HepG2 (cell line): ENCODE data around the gene RPL23. TPM values are rescaled to one million over a fixed set of nuclear protein-coding genes. Genes with fewer than 3 reads are reported as not detected.

Experiments
- FOSL2 ChIP-seq: sonication (generic); formaldehyde crosslinking; IDR thresholded peaks from 2 replicates; pipeline ENCODE4 v1.4.0; 2020; ENCODE audit warnings: missing genetic modification reagents
- GATAD1 ChIP-seq: IDR thresholded peaks from 2 replicates; pipeline ENCODE4 v1.6.1; 2016; ENCODE audit warnings: missing genetic modification reagents, missing compliant biosample characterization
- HOXA5 ChIP-seq: sonication (generic); formaldehyde crosslinking; IDR thresholded peaks from 2 replicates; pipeline ENCODE4 v1.4.0; 2020; ENCODE audit warnings: missing genetic modification reagents
- KLF13 ChIP-seq: sonication (generic); formaldehyde crosslinking; IDR thresholded peaks from 2 replicates; pipeline ENCODE4 v1.4.0; 2020; ENCODE audit warnings: mild to moderate bottlenecking, missing genetic modification reagents
- SETDB1 ChIP-seq: sonication (generic); formaldehyde crosslinking; IDR thresholded peaks from 2 replicates; pipeline ENCODE4 v1.5.1; 2020; ENCODE audit warnings: missing genetic modification reagents, mild to moderate bottlenecking, borderline replicate concordance
- SRF ChIP-seq: IDR thresholded peaks from 2 replicates; pipeline ENCODE4 v1.6.1; 2011; ENCODE audit warnings: mild to moderate bottlenecking, low read depth, low read length, moderate library complexity
- ZEB1 ChIP-seq: IDR thresholded peaks from 2 replicates; pipeline ENCODE4 v1.6.1; 2012; ENCODE audit warnings: mild to moderate bottlenecking, low read depth, inconsistent platforms; ENCODE audit not compliant: insufficient replicate concordance
- ZFP1 ChIP-seq: IDR thresholded peaks from 2 replicates; pipeline ENCODE4 v1.6.1; 2016
- ZFP37 ChIP-seq: sonication (generic); formaldehyde crosslinking; IDR thresholded peaks from 2 replicates; pipeline ENCODE4 v1.4.0; 2020; ENCODE audit warnings: missing genetic modification reagents, borderline replicate concordance
- ZNF251 ChIP-seq: sonication (generic); formaldehyde crosslinking; IDR thresholded peaks from 2 replicates; pipeline ENCODE4 v1.9.0; 2021; ENCODE audit warnings: mild to moderate bottlenecking, missing genetic modification reagents
- ZNF431 ChIP-seq: sonication (generic); formaldehyde crosslinking; IDR thresholded peaks from 2 replicates; pipeline ENCODE4 v1.9.0; 2022; ENCODE audit warnings: missing genetic modification reagents, low read depth, mild to moderate bottlenecking, borderline replicate concordance
- ZNF44 ChIP-seq: sonication (generic); formaldehyde crosslinking; IDR thresholded peaks from 2 replicates; pipeline ENCODE4 v1.5.1; 2020; ENCODE audit warnings: mild to moderate bottlenecking, missing genetic modification reagents
- polyA plus RNA-seq, 8 experiments: library from polyadenylated mRNA; depleted of rRNA in 3 of 8; stranded (reverse) in 7 of 8; unstranded in 1 of 8; fragments of >200 nt; fragmentation: Illumina TruSeq in 4 of 8; extraction: Trizol in 4 of 8; gene quantifications; 2 replicates each; pipeline versions ENCODE4 v1.2.1 to v1.2.3, GENCODE V29; 2011 to 2016; ENCODE audit warnings: low read depth in 4 of 8, missing spikeins in 1 of 8, mixed read lengths in 1 of 8; ENCODE audit not compliant: insufficient read depth in 1 of 8
- total RNA-seq, 5 experiments: library from RNA; depleted of rRNA; stranded (reverse); fragments of >200 nt; fragmentation: Illumina TruSeq; extraction: Trizol; gene quantifications; 2 replicates each; pipeline ENCODE4 v1.2.3, GENCODE V29; 2016; ENCODE audit warnings: low read depth in 1 of 5
- TF ChIP-seq, protein P1 (sequence below): sonication (generic); formaldehyde crosslinking; IDR thresholded peaks from 2 replicates; pipeline ENCODE4 v1.8.0; 2022; ENCODE audit warnings: mild to moderate bottlenecking, missing genetic modification reagents; ENCODE audit not compliant: insufficient replicate concordance
- TF ChIP-seq, protein P2 (sequence below): sonication (generic); formaldehyde crosslinking; IDR thresholded peaks from 2 replicates; pipeline ENCODE4 v1.9.0; 2021; ENCODE audit warnings: missing genetic modification reagents, borderline replicate concordance
- TF ChIP-seq, protein P3 (sequence below): sonication (generic); formaldehyde crosslinking; conservative IDR thresholded peaks from 2 replicates; pipeline ENCODE4 v1.4.0; 2020; ENCODE audit warnings: missing genetic modification reagents
- TF ChIP-seq, protein P4 (sequence below): sonication (generic); formaldehyde crosslinking; IDR thresholded peaks from 2 replicates; pipeline ENCODE4 v1.4.0; 2020; ENCODE audit warnings: missing genetic modification reagents
- TF ChIP-seq, protein P5 (sequence below): sonication (generic); formaldehyde crosslinking; IDR thresholded peaks from 2 replicates; pipeline ENCODE4 v1.4.0; 2020; ENCODE audit warnings: missing genetic modification reagents
- TF ChIP-seq, protein P6 (sequence below): sonication (generic); formaldehyde crosslinking; IDR thresholded peaks from 2 replicates; pipeline ENCODE4 v1.9.0; 2021; ENCODE audit warnings: missing genetic modification reagents, borderline replicate concordance

RPL23 gene
- total and polyA plus RNA-seq, 2 of the 13 experiments (the other 11 are each of a cell fraction or from before 2014, with no cell fraction given): 2,790 to 4,860 TPM

DNA sequence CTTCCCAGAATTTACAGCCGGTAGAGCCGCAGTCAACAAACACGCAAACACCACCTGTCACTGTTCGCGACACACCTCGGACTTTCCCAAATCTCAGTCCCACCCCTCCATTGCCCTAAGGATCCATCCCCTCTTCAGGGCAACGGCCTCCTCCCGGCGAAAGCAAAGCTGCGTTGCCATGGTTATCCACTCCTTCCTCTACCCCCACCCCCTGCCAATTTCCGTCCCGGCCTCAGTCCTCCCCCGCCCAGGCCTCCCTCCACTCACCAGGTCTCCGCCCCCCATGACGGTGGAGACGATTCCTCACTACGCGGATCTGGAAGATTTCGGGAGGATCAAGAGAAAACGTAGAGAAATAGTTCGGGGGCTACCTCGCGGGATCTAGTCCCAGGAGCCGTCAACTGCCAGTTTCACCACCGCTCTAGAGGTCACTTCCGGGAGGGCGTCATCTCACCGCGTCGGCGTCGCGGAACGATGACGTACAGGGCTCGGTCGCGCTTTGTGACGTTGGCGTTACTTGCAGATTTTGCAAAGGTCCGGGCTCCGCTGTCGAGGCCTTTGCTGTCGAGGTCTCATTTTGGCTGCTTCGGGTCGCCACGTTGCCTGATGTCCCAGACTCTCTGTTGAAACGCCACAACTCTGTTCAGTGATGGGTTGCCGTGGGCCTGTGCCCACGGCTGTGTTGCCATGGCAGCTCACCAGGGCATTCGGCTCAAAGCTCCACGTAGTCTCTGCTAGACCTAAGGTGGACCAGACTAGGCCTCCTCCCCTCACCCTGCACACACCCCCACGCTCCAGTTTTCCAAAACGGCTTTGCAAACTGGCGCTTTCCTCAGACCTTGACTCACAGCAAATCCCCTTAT is 28.4 kb downstream of the RPL23 start, which contains the start of gene CWC25 (continued):
- TF ChIP-seq, protein P1, sequence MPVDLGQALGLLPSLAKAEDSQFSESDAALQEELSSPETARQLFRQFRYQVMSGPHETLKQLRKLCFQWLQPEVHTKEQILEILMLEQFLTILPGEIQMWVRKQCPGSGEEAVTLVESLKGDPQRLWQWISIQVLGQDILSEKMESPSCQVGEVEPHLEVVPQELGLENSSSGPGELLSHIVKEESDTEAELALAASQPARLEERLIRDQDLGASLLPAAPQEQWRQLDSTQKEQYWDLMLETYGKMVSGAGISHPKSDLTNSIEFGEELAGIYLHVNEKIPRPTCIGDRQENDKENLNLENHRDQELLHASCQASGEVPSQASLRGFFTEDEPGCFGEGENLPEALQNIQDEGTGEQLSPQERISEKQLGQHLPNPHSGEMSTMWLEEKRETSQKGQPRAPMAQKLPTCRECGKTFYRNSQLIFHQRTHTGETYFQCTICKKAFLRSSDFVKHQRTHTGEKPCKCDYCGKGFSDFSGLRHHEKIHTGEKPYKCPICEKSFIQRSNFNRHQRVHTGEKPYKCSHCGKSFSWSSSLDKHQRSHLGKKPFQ (CRISPR knock-in tag): peak; percentile 95
- no peak for TF ChIP-seq SETDB1 (CRISPR knock-in tag)
- TF ChIP-seq GATAD1 (CRISPR knock-in tag): peak; percentile 100
- TF ChIP-seq ZFP1: peak; percentile 83; the same call in 1 of the 2 replicates
- TF ChIP-seq ZNF431: peak; percentile 98
- peak; percentile 13; the same call in 1 of the 2 replicates for TF ChIP-seq HOXA5 (CRISPR knock-in tag)
- TF ChIP-seq, protein P2, sequence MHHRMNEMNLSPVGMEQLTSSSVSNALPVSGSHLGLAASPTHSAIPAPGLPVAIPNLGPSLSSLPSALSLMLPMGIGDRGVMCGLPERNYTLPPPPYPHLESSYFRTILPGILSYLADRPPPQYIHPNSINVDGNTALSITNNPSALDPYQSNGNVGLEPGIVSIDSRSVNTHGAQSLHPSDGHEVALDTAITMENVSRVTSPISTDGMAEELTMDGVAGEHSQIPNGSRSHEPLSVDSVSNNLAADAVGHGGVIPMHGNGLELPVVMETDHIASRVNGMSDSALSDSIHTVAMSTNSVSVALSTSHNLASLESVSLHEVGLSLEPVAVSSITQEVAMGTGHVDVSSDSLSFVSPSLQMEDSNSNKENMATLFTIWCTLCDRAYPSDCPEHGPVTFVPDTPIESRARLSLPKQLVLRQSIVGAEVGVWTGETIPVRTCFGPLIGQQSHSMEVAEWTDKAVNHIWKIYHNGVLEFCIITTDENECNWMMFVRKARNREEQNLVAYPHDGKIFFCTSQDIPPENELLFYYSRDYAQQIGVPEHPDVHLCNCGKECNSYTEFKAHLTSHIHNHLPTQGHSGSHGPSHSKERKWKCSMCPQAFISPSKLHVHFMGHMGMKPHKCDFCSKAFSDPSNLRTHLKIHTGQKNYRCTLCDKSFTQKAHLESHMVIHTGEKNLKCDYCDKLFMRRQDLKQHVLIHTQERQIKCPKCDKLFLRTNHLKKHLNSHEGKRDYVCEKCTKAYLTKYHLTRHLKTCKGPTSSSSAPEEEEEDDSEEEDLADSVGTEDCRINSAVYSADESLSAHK (CRISPR knock-in tag): no peak
- peak; percentile 97 for TF ChIP-seq SRF
- TF ChIP-seq ZFP37 (CRISPR knock-in tag): no peak
- peak; percentile 85 for TF ChIP-seq FOSL2 (CRISPR knock-in tag)
- peak; percentile 35; the same call in 1 of the 2 replicates for TF ChIP-seq KLF13 (CRISPR knock-in tag)
- TF ChIP-seq, protein P3, sequence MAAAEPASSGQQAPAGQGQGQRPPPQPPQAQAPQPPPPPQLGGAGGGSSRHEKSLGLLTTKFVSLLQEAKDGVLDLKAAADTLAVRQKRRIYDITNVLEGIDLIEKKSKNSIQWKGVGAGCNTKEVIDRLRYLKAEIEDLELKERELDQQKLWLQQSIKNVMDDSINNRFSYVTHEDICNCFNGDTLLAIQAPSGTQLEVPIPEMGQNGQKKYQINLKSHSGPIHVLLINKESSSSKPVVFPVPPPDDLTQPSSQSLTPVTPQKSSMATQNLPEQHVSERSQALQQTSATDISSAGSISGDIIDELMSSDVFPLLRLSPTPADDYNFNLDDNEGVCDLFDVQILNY (CRISPR knock-in tag): peak; percentile 83
- no peak for TF ChIP-seq ZEB1
- no peak for TF ChIP-seq ZNF251 (CRISPR knock-in tag)
- TF ChIP-seq ZNF44 (CRISPR knock-in tag): peak; percentile 99
- TF ChIP-seq, protein P4, sequence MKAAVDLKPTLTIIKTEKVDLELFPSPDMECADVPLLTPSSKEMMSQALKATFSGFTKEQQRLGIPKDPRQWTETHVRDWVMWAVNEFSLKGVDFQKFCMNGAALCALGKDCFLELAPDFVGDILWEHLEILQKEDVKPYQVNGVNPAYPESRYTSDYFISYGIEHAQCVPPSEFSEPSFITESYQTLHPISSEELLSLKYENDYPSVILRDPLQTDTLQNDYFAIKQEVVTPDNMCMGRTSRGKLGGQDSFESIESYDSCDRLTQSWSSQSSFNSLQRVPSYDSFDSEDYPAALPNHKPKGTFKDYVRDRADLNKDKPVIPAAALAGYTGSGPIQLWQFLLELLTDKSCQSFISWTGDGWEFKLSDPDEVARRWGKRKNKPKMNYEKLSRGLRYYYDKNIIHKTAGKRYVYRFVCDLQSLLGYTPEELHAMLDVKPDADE (CRISPR knock-in tag): no peak
- TF ChIP-seq, protein P5, sequence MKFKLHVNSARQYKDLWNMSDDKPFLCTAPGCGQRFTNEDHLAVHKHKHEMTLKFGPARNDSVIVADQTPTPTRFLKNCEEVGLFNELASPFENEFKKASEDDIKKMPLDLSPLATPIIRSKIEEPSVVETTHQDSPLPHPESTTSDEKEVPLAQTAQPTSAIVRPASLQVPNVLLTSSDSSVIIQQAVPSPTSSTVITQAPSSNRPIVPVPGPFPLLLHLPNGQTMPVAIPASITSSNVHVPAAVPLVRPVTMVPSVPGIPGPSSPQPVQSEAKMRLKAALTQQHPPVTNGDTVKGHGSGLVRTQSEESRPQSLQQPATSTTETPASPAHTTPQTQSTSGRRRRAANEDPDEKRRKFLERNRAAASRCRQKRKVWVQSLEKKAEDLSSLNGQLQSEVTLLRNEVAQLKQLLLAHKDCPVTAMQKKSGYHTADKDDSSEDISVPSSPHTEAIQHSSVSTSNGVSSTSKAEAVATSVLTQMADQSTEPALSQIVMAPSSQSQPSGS (CRISPR knock-in tag): peak; percentile 98
- TF ChIP-seq, protein P6, sequence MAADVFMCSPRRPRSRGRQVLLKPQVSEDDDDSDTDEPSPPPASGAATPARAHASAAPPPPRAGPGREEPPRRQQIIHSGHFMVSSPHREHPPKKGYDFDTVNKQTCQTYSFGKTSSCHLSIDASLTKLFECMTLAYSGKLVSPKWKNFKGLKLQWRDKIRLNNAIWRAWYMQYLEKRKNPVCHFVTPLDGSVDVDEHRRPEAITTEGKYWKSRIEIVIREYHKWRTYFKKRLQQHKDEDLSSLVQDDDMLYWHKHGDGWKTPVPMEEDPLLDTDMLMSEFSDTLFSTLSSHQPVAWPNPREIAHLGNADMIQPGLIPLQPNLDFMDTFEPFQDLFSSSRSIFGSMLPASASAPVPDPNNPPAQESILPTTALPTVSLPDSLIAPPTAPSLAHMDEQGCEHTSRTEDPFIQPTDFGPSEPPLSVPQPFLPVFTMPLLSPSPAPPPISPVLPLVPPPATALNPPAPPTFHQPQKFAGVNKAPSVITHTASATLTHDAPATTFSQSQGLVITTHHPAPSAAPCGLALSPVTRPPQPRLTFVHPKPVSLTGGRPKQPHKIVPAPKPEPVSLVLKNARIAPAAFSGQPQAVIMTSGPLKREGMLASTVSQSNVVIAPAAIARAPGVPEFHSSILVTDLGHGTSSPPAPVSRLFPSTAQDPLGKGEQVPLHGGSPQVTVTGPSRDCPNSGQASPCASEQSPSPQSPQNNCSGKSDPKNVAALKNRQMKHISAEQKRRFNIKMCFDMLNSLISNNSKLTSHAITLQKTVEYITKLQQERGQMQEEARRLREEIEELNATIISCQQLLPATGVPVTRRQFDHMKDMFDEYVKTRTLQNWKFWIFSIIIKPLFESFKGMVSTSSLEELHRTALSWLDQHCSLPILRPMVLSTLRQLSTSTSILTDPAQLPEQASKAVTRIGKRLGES (CRISPR knock-in tag): no peak
